Panc1 (cell line): Measurements from ENCODE around the gene NEGR1. TPM values are rescaled to one million over a fixed set of nuclear protein-coding genes. Genes with fewer than 3 reads are reported as not detected.

Experiments
- ATAC-seq: fragments of 200-7000 bp; cut with Tn5 transposase; 2 replicates; pipeline ENCODE4 v1.9.1; 2020; ENCODE audit warnings: mild to moderate bottlenecking, moderate library complexity
- BruUV-seq: library from RNA; stranded (reverse); fragments of 400-500 nt; replicated peaks from 2 replicates; lab custom pipeline; 2021; lab: Mats Ljungman, UMichigan
- CTCF ChIA-PET: fragments of 300-600 bp; sonication (Branson Sonifier 250); formaldehyde crosslinking; loops from one replicate; lab custom pipeline; 2022; ENCODE audit warnings: antibody characterized with exemption; lab: Charles Lee
- POLR2A ChIA-PET: fragments of 300-600 bp; sonication (Branson Sonifier 250); formaldehyde crosslinking; loops from one replicate; lab custom pipeline; 2022; ENCODE audit warnings: antibody characterized with exemption; lab: Charles Lee
- DNase-seq: peaks from one replicate; pipeline ENCODE4 v3.0.0-alpha.2; 2010; ENCODE audit warnings: low read depth, low spot score
- H3K27ac ChIP-seq: 2 replicates; pipeline ENCODE4 v1.5.1; 2011; ENCODE audit warnings: mild to moderate bottlenecking, low read length, inconsistent platforms
- H3K27me3 ChIP-seq: fragments of 200-500 bp; sonication (Bioruptor generic); 2 replicates; pipeline ENCODE4 v1.6.0; 2014; ENCODE audit warnings: low read length, inconsistent platforms; ENCODE audit not compliant: control insufficient read depth, insufficient read depth
- H3K36me3 ChIP-seq: fragments of 200-500 bp; sonication (Bioruptor generic); 2 replicates; pipeline ENCODE4 v1.5.1; 2014; ENCODE audit warnings: inconsistent platforms, mild to moderate bottlenecking, low read length, moderate library complexity; ENCODE audit not compliant: control insufficient read depth, insufficient read depth
- H3K4me1 ChIP-seq: 2 replicates; pipeline ENCODE4 v1.5.1; 2011; ENCODE audit warnings: inconsistent platforms, mild to moderate bottlenecking, low read length, moderate library complexity; ENCODE audit not compliant: control insufficient read depth, insufficient read depth
- H3K4me3 ChIP-seq, 2 experiments: 2 replicates each; pipeline ENCODE4 v1.5.1; 2011 to 2012; ENCODE audit warnings: low read depth in 2 of 2, low read length in 2 of 2, mild to moderate bottlenecking in 2 of 2, inconsistent platforms in 1 of 2, moderate library complexity in 1 of 2
- H3K9me3 ChIP-seq: fragments of 200-500 bp; sonication (Bioruptor generic); 2 replicates; pipeline ENCODE4 v1.5.1; 2014; ENCODE audit warnings: low read depth, mild to moderate bottlenecking, inconsistent platforms, low read length, moderate library complexity; ENCODE audit not compliant: control insufficient read depth, insufficient read depth
- CTCF ChIP-seq: fragments of 450-650 bp; IDR thresholded peaks from 2 replicates; pipeline ENCODE4 v1.5.1; 2017; ENCODE audit warnings: mild to moderate bottlenecking
- POLR2AphosphoS5 ChIP-seq: IDR thresholded peaks from 2 replicates; pipeline ENCODE4 v1.6.1; 2012; ENCODE audit warnings: mild to moderate bottlenecking, low read depth, low read length, moderate library complexity
- REST ChIP-seq, 2 experiments: IDR thresholded peaks; 2 replicates each; pipeline ENCODE4 v1.6.1; 2011 to 2012; ENCODE audit warnings: low read depth in 2 of 2, control low read depth in 1 of 2, low read length in 1 of 2, mild to moderate bottlenecking in 1 of 2, moderate library complexity in 1 of 2; ENCODE audit not compliant: insufficient read depth in 1 of 2
- SIN3A ChIP-seq: IDR thresholded peaks from 2 replicates; pipeline ENCODE4 v1.6.1; 2012; ENCODE audit warnings: low read depth, mild to moderate bottlenecking, low read length, moderate library complexity, borderline replicate concordance; ENCODE audit not compliant: insufficient read depth
- TCF7L2 ChIP-seq: IDR thresholded peaks from 2 replicates; pipeline ENCODE4 v1.6.1; 2011; ENCODE audit warnings: mild to moderate bottlenecking, low read depth, low read length, inconsistent platforms
- in situ Hi-C: cut with HindIII; loops from 2 replicates; pipeline ENCODE4 v1.10.0; 2016; ENCODE audit warnings: low sequenced_read_pairs, low pct_unique_long_range_greater_than_20kb
- intact Hi-C: fragments of 100-400 bp; cut with micrococcal nuclease; formaldehyde crosslinking; loops from one replicate; pipeline ENCODE4 v1.10.0; 2022; ENCODE audit not compliant: unreplicated experiment
- total RNA-seq: library from RNA; stranded (reverse); gene quantifications from one replicate; pipeline ENCODE4 v1.2.1, GENCODE V29; 2021; ENCODE audit not compliant: unreplicated experiment

Gene NEGR1
- total RNA-seq, 1 experiment from 2014 or later: 2.7 TPM

- H3K4me3 ChIP-seq: no peak overlapping the region
- no peak overlapping the region for H3K27ac ChIP-seq
- ChIA-PET POLR2A (no interaction called here), CTCF (no interaction called here)
- H3K9me3 ChIP-seq: no peaks in the 10 kb centered on the region
- DNase-seq: no peak
- no peaks in the 10 kb centered on the region for H3K27me3 ChIP-seq
- intact Hi-C loops: no loop called here
- H3K4me1 ChIP-seq: no peaks in the 10 kb centered on the region
- no TSS peak for BruUV-seq
- no peaks in the 10 kb centered on the region for H3K36me3 ChIP-seq
- no peak for ATAC-seq
- in situ Hi-C loops: no loop called here
- TF ChIP-seq TCF7L2: no peak
- no peak for TF ChIP-seq CTCF
- no peak for TF ChIP-seq SIN3A
- no peak for TF ChIP-seq REST (IDR thresholded peaks at IDR 0.05; ENCODE audit: insufficient read depth in 1 of 2, low read depth in 2 of 2, low read length in 1 of 2)
- TF ChIP-seq POLR2AphosphoS5: no peak
Observed at GRCh38 chr1:71967670-71968069, 314.7 kb downstream of the NEGR1 start.

- no peak for TF ChIP-seq SIN3A
- Histone ChIP-seq H3K27me3 (no peaks in the 10 kb centered on the region), H3K27ac (no peak overlapping the region), H3K9me3 (0 out of 2 replicates have a peak, but pooled peaks cover 2% of the 10 kb centered on the region), H3K36me3 (no peaks in the 10 kb centered on the region), H3K4me3 (no peak overlapping the region), H3K4me1 (no peaks in the 10 kb centered on the region)
- DNase-seq (no peak), ATAC-seq (no peak)
- ChIA-PET CTCF (no interaction called here), POLR2A (no interaction called here)
- intact Hi-C loops: no loop called here
- in situ Hi-C loops: no loop called here
- BruUV-seq: no TSS peak
Observed at GRCh38 chr1:71964188-71964587, 318.2 kb downstream of the NEGR1 start.

- no TSS peak for BruUV-seq
- H3K36me3 ChIP-seq: no peaks in the 10 kb centered on the region
- no peak overlapping the region for H3K27ac ChIP-seq
- ATAC-seq (no peak), DNase-seq (no peak)
- ChIA-PET CTCF (no interaction called here), POLR2A (interaction anchor here (0.5 kb wide), 1 partner anchor 132 kb away, joined by 5 read pairs; no protein-coding TSS in a partner anchor)
- in situ Hi-C loops: no loop called here
- TF ChIP-seq REST (IDR thresholded peaks at IDR 0.05; ENCODE audit: insufficient read depth in 1 of 2, low read depth in 2 of 2, low read length in 1 of 2) (no peak), POLR2AphosphoS5 (no peak), CTCF (no peak), TCF7L2 (no peak), SIN3A (no peak)
- no peaks in the 10 kb centered on the region for H3K4me1 ChIP-seq
- no peaks in the 10 kb centered on the region for H3K27me3 ChIP-seq
- H3K4me3 ChIP-seq: no peak overlapping the region
- intact Hi-C loops: no loop called here
- 0 out of 2 replicates have a peak, but pooled peaks cover 2% of the 10 kb centered on the region for H3K9me3 ChIP-seq
Observed at GRCh38 chr1:71956613-71957285, 325.6 kb downstream of the NEGR1 start.
